DMS 273 (cell line): ENCODE data around the gene WHRN.

ENCODE experiments used
- DNase-seq: peaks from one replicate; lab custom pipeline; 2025; ENCODE audit not compliant: unreplicated experiment; lab: John Stamatoyannopoulos, UW

The WHRN gene

DNA sequence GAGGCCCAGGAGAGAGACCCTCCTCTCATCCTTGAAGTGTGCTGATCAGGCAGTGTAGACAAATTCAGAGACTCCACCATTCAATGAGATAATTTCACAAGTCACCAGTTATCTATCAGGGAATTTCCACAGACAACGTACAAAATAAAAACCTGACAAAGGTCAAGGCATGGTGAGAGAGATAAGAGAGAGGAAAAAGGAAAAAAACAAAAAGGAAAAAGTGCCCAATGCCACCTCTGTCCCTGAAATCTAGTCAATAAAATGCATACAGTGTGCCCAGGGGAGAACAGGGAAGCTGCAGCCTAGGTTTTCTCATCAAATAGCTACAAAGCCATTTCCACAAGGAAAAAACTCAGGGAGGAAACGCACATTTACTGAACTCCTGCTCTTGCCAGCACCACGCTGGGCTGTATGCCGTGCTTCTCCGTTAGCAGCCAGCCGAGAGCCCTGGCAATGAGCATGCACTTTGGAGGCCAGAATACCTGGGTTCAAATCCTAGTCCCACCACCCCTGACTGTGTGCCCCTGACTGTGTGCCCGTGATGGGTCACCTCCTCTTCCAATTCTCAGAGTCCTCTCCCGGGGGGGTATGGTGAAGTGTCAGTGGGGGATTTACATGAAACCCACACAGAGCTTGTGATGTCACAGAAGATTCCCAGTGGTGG lies 11.6 kb downstream of the WHRN start:
- no peak for DNase-seq

DNA sequence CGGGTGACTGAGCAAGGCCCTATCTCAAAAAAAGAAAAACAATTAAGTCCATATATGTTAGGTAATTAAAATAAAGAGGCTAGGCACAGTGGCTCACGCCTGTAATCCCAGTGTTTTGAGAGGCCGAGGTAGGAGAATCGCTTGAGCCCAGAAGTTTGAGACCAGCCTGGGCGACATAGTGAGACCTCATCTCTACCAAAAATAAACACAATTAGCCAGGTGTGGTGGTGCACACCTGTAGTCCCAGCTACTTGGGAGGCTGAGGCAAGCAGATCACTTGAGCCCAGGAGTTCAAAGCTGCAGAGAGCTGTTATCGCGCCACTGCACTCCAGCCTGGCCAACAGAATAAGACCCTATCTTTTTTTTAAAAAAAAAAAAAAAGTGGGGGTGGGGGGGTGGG lies 12.3 kb downstream of the WHRN start:
- no peak for DNase-seq

- DNase-seq: no peak
Measured at GRCh38 chr9:114491430-114492003, 13.8 kb downstream of the WHRN start.

GRCh38 chr9:114489928-114490327 lies 15.3 kb downstream of the WHRN start:
- no peak for DNase-seq

DNA sequence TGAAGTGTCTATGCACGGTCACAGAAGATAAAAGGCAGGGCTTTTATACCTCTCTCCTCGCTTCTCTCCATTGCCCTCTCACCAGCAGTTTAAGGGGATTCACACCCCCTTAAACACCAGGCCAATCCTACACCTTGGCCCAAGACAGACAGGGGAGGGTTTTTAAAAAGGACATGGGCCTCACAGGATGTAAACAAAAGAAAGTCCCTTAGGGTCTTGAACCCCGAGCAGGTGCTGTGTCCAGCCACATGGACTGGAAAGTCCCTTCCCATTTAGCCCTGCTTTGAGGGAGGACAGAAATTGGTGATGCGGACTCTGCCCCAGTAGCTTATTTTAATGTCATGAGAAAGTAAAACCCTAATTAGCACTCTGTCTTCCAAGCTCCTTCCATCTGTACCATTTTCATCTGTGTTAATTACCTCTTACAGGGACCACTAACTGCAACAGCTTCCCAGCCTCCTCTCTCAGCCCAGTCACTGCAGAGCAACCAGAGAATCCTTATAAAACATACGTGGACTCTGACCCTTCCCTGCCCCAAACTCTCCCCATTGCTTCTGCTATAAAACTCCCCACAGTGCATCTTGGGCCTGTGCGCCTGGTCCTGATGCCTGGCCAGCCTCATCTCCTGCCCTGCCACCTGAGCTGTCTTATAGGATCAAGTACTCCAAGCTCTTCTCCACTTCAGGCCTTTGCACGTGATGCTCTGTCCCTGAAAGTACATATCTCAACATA lies 16.7 kb downstream of the WHRN start:
- DNase-seq: no peak

DNA sequence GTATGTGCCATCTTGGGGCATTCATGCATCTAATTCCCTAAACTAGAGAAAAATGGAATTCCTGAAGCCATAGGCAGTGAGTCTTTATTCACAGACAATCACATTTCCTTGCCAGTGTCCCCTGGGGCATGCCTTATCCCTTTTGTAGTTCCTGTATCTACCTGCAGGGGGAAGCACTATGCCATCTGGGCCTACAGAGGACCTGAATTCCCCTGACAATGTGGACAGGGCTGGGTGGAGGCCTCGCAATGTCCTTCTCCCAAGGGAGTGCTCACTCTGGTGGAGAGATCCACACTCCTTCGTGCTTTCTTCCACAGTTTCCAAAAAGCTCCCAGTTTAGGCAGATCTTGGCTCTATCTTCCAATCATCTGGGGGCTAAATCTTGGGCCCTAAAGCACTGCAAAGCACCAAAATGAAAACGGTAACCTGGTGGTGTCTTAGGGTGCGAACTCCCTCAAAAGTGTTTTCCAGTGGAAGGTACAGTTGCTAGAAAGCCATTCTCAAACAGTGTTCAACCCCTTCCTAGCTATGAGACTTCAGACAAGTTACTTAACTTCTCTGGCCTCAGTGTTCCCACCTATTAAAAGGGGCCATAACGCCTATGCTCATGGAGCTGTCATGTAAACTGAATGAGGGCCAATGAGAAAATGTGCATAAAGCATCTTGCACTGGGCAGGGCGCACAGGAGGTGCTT lies 17.5 kb downstream of the WHRN start:
- peak; percentile 81 for DNase-seq

DNA sequence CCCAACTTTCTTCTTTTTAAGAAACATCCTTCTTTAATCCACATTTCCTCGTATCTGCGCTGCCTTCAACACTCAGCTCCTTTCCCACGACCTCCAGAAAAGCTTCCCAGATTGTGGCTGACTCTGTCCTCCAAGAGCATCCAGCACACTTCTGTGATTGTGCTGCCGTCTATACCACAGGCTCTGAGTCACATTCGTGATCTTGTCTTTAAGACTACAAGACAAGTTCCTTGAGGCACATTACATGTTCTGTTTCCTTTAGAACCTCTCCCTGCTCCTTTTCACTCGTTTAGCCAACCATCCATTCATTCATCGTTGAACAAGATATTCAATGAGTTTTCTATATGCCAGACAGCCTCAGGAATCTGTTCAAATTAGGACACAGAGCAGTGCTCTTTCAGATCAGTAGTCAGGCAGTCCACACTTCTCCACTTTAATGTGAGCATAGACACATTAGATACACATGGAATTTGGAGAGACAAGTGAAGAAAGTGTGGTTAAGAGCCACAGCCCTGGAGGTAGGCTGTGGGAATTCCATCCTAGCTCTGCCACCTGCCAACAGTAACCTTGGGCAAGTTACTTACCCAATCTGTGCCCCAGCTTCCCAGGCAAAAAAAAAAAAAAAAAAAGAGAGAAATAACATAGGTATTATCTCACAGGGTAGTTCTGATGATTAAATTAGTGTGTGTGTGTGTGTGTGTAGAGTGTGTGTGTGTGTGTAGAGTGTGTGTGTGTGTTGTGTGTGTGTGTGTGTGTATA lies 18.9 kb downstream of the WHRN start:
- DNase-seq: no peak

DNA sequence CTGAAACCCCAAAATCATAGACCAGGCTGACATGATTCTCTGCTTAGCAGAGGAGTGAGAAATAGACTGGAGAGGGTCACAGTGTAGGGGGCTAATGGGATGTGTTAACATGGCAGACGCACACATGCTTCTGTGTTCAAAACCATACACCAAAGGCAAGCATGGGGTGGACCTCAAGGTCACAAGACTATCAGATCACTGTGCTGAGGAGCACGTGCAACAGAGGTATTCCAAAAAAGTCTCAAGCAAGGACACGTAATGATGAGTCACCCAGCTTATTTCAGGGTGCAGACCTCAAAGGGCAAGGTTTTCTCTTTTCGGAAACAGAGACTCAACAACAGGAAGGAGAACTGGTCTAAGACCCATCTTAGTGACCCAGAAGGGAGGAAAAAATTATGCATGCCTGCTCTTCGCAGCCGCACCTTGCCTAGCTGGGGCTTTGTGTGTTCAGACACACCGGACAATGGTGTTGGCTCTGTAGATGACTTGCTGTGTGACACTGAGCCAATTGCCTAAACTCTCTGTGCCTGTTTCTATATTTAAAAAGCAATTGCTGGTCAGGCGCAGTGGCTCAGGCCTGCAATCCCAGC lies 20.3 kb downstream of the WHRN start:
- DNase-seq: peak; percentile 24

DNA sequence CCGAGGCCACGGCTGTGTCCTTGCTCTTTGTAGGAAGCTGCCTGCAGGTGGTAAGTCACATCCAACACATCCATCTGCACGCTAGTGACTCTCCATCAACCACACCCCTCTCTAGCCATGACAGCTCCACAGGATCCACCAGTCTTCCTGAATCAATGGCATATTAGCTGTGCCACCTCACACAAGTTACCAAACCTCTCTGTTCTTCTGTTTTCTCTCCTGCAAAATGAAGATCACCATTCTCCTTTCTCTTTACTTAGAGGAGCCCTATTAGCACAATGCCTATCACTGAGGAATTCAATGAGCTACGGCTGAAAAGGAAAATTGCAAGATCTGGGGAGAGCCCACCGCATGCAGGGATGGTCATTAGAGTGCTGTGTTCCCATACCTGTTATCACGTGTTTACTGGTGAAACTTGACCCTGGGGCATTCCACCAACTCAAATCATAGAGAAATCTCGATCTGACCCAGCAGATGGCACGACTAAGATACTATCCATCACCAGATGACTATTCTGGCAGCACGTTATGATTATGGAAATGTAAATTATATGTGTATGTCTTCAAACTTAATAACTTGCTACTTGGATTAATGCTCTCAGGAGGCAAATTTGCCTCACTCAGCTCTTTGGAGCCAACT lies 20.9 kb downstream of the WHRN start:
- DNase-seq: peak; percentile 25

DNA sequence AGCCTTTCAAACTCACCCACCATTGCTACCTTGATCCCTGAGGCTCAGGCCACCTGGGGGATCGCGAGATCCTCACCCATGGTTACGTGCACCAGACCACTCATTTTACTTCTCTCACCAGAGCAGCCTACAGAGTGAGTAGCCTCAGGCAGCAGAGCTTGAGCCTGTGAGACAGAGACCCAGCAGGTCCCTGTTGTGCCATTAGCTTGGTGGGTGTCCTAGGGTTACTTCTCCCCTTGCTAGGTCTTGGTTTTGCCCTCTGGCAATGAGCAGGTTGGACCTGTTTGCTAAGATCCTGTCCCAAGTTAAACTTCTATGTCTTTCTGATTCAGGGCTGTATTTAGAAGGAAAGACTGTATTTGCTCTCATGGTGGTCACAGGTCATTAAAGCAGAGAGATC lies 21.8 kb downstream of the WHRN start:
- DNase-seq: no peak

DNA sequence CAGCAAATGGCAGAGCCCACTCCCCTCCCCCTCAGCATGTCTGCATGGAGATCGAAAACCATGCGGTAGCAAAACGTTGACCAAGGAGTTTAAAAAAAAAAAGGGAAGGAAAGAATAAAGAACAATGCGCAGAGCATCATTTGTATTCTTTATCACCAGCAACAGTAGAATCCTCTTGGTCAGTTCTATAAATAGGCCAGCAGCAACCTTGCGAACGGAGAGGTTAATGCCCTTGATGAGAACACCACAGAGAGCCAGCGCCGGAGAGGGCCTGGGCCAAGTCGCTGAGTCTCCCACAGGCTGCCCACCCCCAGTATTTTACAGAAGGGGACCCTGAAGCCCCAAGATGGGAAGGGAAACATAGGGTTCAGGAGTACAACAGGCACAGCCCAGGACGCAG lies 22.7 kb downstream of the WHRN start:
- no peak for DNase-seq

DNA sequence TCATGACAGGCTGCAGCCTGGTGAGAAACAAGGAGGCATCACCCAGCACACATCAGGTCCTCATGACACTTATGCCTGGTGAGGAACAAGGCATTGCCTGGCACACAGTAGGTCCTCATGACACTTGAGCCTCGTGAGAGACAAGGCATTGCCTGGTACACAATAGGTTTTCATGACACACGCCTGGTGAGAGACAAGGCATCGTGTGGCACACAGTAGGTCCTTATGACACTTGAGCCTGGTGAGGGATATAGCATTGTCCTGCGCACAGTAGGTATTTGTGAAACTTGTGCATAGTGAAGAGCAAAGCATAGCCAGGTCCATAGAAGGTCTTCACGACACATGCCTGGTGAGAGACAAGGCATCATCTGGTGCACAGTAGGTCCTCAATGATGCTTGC lies 23.5 kb downstream of the WHRN start:
- DNase-seq: no peak

DNA sequence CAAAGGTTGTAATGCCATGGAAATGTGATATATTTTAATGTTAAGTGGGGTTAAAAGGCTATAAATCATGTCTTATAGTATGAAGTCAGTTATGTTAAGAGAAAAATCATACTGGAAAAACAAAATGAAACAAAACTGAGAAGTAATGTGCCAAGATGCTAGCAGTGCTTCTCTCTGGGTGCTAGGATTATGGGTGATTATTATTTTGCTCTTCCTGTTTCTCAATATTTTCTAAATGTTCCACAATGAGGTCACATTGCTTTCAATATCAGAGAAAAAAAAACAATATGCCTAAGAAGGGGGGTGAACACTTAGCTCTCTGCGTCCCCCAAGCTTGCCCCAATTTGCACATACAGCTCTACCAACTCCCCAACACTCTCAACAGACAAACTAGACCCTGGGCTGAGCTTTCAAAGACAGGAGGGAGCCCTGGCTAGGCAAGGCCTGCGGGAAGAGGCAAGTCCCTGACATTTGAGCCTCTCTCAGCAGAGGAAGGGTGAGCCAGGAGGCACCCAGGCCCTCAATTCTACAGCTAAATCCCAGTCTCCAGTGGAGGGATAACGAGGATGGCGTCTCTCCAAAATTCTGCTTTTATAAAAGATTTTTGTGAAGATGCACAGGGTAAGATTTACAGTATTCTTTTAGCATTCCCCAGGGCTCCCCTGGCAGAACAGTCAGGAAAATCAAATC lies 24.4 kb downstream of the WHRN start:
- DNase-seq: peak; percentile 30

GRCh38 chr9:114478871-114479270 lies 26.4 kb downstream of the WHRN start:
- no peak for DNase-seq

DNA sequence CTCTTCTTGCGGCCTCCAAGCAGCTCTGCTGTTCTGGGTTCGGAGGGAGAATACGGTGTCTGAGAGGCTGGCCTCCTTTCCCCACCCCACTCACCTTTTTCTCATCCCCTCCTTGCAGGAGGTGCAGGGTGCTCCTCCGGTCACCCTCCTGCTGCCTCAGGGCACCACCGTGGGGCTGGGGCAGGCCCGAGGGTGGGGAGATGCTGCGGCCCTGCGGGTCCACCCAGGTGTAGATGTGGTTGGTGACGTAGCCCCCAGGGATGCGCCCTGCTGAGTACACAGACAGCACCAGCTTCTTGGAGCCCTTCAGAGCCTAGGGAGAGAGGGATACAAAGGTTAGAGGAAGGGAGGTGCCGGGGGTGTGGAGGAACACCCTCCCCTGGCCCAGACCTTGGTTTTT lies 26.8 kb downstream of the WHRN start:
- DNase-seq: no peak

DNA sequence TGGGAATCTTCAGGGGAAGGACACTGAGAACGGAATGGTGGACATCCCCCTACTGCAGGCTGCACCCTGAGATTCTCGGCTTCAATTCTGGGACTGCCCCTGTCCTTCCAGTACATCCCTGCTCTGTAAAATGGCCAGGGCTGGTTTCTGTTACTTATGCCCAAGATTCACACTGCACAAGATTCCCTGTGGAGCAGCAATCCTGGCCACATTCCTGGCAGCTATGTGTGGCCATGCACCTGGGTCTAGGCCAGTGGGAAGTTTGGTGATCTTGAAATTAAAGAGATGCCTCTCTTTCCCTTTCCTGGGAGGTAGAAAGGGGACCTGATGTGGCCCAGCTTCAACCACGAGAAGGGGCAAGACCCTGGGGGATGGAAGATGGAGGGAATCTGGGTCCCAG lies 27.6 kb downstream of the WHRN start:
- DNase-seq: no peak

DNA sequence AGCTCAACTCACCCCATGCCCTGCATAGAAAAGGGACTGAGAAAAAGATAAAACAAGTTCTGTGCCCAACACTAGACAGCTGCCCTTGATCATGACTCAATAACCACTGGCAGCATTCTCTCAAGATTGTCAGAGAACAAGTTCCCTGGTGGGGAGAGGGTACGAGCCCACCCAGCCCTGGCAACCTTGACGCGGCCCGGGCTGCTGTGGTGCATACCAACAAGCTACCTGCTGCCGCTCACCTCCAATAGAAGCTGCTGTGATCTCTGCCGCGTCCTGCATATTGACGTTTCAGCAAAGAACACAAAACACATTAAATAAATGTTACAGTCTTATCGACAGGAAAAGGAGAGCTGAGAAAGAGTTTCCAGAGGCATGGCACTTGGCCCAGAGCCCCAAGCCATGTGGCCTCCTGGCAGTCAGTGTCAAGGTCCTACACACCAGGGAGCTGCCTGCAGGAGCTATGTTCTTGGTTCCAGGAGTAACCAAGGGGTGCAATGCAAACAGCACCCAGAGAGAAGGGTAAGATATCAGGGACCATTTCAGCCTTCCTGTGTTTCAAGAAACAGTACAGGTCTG lies 28.3 kb downstream of the WHRN start:
- no peak for DNase-seq

- no peak for DNase-seq
Measured at GRCh38 chr9:114475412-114476135, 29.7 kb downstream of the WHRN start.

DNA sequence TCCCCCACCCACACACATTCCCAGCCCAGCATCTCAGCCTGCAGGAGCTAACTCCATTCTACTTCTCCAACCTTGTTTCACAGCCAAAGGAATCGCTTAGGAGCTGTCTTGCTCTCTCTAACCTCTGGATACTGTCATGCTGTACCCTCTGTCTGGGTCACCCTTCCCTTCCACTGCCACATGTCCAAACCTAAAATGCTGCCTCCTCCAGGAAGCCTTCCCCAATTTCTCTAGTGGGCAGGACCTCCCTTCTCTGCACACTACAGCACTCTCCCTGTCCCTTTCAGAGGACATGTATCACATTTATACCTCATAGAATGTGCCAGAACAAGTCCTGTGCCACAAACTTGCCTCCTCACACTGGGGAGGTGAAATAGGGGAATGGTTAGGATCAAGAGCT lies 30.8 kb downstream of the WHRN start:
- no peak for DNase-seq
